Neutrophil (primary cell): ENCODE results near the gene CXXC5.
A peak's percentile ranks its signal among the peaks of the same experiment; 100 is the strongest.
"Not testable (repeated sequence)": the region's sequence is repeated elsewhere in the genome, so short reads cannot be mapped to it uniquely, and the experiment has no call there.

ENCODE experiments used
- H3K27ac ChIP-seq: fragments of 200-600 bp; sonication (generic); 2 replicates; pipeline ENCODE4 v1.5.1; 2016; ENCODE audit warnings: mild to moderate bottlenecking, moderate library complexity
- H3K27me3 ChIP-seq: fragments of 200-600 bp; sonication (generic); 2 replicates; pipeline ENCODE4 v1.6.0; 2016; ENCODE audit warnings: mild to moderate bottlenecking
- H3K36me3 ChIP-seq: fragments of 200-600 bp; sonication (generic); 2 replicates; pipeline ENCODE4 v1.5.1; 2017
- H3K4me1 ChIP-seq, 2 experiments: fragments of 200-600 bp in 1 of 2; sonication (generic) in 1 of 2; 1 replicate in 1 of 2; 2 replicates in 1 of 2; pipeline versions ENCODE4 v1.5.1 to v1.6.1; 2013 to 2016; ENCODE audit warnings: low read depth in 1 of 2, low read length in 1 of 2, mild to moderate bottlenecking in 1 of 2, moderate library complexity in 1 of 2; ENCODE audit not compliant: control insufficient read depth in 1 of 2, insufficient read depth in 1 of 2
- H3K4me3 ChIP-seq, 2 experiments: fragments of 200-600 bp in 1 of 2; sonication (generic) in 1 of 2; 1 replicate in 1 of 2; 2 replicates in 1 of 2; pipeline ENCODE4 v1.5.1; 2013 to 2016; ENCODE audit warnings: low read depth in 1 of 2, low read length in 1 of 2, mild to moderate bottlenecking in 1 of 2, moderate library complexity in 1 of 2
- H3K9me3 ChIP-seq: fragments of 200-600 bp; sonication (generic); 2 replicates; pipeline ENCODE4 v1.5.1; 2016
- TF ChIP-seq, protein P1 (sequence below): fragments of 200-600 bp; sonication (generic); IDR thresholded peaks from 2 replicates; pipeline ENCODE4 v1.5.1; 2016; ENCODE audit warnings: antibody characterized with exemption

Gene CXXC5

DNA sequence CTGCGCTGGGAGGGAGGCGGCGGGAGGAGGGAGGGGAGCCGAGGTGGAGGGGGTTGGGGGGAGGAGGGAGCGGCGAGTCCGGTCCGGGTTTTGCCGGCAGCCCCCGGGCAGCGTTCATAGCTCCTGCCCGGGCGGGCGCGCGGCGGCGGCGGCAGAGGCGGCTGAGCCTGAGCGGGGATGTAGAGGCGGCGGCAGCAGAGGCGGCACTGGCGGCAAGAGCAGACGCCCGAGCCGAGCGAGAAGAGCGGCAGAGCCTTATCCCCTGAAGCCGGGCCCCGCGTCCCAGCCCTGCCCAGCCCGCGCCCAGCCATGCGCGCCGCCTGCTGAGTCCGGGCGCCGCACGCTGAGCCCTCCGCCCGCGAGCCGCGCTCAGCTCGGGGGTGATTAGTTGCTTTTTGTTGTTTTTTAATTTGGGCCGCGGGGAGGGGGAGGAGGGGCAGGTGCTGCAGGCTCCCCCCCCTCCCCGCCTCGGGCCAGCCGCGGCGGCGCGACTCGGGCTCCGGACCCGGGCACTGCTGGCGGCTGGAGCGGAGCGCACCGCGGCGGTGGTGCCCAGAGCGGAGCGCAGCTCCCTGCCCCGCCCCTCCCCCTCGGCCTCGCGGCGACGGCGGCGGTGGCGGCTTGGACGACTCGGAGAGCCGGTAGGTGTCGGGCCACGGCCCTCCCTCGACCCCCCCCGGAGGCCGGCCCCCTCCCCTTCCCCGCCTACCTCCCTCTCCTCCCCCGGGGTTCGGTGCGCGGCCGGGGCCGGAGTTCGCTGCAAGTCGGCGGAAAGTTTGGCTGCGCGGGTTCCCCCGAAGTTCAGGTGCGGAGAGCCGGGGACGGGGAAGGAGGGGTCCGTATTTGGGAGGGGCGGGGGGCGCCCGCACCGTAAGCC, at the start of gene CXXC5:
Gene CXXC5 (plus strand): TSS at position 145 of the 877 bp plus-strand sequence. CDS start 32,175 bp downstream, outside the sequence.
- H3K4me3 ChIP-seq = peak within 1 kb of the TSS in 1 of 2 experiments; percentile 53
- TF ChIP-seq, protein P1, sequence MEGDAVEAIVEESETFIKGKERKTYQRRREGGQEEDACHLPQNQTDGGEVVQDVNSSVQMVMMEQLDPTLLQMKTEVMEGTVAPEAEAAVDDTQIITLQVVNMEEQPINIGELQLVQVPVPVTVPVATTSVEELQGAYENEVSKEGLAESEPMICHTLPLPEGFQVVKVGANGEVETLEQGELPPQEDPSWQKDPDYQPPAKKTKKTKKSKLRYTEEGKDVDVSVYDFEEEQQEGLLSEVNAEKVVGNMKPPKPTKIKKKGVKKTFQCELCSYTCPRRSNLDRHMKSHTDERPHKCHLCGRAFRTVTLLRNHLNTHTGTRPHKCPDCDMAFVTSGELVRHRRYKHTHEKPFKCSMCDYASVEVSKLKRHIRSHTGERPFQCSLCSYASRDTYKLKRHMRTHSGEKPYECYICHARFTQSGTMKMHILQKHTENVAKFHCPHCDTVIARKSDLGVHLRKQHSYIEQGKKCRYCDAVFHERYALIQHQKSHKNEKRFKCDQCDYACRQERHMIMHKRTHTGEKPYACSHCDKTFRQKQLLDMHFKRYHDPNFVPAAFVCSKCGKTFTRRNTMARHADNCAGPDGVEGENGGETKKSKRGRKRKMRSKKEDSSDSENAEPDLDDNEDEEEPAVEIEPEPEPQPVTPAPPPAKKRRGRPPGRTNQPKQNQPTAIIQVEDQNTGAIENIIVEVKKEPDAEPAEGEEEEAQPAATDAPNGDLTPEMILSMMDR = no peak
- peaks cover 100% of the 10 kb centered on the region for H3K27me3 ChIP-seq
- no peaks in the 10 kb centered on the region for H3K36me3 ChIP-seq
- H3K9me3 ChIP-seq = no peaks in the 10 kb centered on the region
- H3K27ac ChIP-seq = no peak within 1 kb of the TSS
- peaks cover 19 to 34% of the 10 kb centered on the region in 2 experiments for H3K4me1 ChIP-seq

DNA sequence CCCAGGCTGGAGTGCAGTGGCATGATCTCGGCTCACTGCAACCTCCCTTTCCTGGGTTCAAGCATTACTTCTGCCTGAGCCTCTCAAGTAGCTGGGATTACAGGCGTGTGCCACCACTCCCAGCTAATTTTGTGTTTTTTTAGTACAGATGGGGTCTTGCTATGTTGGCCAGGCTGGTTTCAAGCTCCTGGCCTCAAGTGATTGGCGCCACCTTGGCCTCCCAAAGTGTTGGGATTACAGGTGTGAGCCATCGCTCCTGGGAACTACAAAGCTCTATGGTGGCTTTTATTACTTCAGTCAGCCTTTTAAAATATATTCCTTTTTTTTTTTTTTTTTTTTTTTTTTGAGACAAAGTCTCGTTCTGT, 49.6 kb upstream of the CXXC5 start:
- not testable (repeated sequence) for H3K9me3 ChIP-seq, H3K27me3 ChIP-seq, H3K4me3 ChIP-seq, H3K4me1 ChIP-seq, H3K27ac ChIP-seq
- H3K36me3 ChIP-seq = peaks cover 33% of the 10 kb centered on the region

DNA sequence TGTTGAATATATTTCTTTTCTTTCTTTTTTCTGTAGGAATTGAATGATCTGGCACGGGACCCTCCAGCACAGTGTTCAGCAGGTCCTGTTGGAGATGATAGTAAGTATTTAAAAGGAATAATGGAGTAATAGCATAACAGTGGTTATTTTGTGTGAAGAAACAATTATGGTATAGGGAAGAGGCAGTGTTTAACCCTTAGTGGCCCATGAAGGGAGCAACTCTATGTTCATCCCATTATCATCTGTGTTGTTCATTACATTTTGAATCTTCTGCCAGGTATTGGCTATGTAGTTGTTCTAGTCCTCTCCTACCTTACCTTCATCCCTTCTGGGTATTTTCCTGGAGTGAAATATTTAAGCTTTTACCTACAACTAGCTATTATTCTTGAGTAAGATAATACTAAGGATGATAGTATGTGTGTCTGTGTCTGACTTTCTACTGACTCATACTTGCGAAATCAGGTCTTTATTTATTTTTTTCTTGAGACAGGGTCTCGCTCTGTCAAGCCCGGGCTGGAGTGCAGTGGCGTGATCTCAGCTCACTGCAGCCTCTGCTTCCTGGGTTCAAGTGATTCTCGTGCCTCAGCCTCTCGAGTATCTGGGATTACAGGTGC, 47.7 kb upstream of the CXXC5 start:
- no peaks in the 10 kb centered on the region for H3K9me3 ChIP-seq
- TF ChIP-seq, protein P1 = no peak
- no peak overlapping the region for H3K27ac ChIP-seq
- no peak overlapping the region for H3K4me3 ChIP-seq
- H3K36me3 ChIP-seq = peaks cover 33% of the 10 kb centered on the region
- H3K4me1 ChIP-seq = no peaks in the 10 kb centered on the region
- no peaks in the 10 kb centered on the region for H3K27me3 ChIP-seq

DNA sequence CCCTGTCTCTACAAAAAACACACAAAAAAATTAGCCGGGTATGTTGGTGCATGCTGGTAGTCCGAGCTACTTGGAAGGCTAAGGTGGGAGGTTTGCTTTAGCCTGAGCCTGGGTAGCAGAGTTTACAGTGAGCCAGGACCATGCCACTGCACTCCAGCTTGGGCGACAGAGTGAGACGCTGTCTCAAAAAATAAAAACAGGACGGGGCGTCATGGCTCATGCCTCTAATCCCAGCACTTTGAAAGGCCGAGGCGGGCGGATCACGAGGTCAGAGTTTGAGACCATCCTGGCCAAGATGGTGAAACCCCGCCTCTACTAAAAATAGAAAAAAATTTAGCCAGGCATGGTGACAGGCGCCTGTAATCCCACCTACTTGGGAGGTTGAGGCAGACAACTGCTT, 46.7 kb upstream of the CXXC5 start:
- Histone ChIP-seq H3K27ac (no peak overlapping the region), H3K27me3 (no peaks in the 10 kb centered on the region), H3K36me3 (peaks cover 38% of the 10 kb centered on the region), H3K4me3 (no peak overlapping the region), H3K9me3 (no peaks in the 10 kb centered on the region), H3K4me1 (no peaks in the 10 kb centered on the region)
- TF ChIP-seq, protein P1 = no peak

DNA sequence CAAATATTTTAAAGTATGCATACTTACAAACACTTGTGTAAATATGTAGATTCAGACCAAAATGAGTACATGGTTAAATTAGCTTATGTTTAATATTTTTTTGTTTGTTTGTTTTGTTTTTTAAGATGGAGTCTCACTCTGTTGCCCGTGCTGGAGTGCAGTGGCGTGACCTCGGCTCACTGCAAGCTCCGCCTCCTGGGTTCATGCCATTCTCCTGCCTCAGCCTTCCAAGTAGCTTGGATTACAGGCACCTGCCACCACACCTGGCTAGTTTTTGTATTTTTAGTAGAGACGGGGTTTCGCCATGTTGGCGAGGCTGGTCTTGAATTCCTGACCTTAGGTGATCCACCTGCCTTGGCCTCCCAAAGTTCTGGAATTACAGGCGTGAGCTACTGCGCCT, 46.2 kb upstream of the CXXC5 start:
- H3K4me1 ChIP-seq, H3K27ac ChIP-seq, H3K4me3 ChIP-seq, H3K9me3 ChIP-seq, H3K27me3 ChIP-seq: not testable (repeated sequence)
- H3K36me3 ChIP-seq = peaks cover 40% of the 10 kb centered on the region

DNA sequence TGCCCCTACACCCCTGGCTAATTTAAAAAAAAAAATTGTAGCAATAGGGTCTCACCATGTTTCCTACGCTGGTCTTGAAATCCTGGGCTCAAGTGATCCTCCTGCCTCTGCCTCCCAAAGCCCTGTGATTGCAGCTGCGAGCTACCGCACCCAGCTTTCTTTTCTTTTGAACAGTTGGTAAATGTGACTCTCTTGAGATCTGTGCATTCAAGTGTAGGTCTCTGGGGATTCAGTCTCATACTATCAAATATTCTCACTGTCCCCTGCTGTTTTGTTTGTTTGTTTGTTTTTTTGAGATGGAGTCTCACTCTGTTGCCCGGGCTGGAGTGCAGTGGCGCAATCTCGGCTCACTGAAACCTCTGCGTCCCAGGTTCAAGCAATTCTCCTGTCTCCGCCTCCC, 42.3 kb upstream of the CXXC5 start:
- H3K9me3 ChIP-seq = no peaks in the 10 kb centered on the region
- no peak overlapping the region for H3K27ac ChIP-seq
- H3K4me3 ChIP-seq = no peak overlapping the region
- TF ChIP-seq, protein P1 = no peak
- H3K36me3 ChIP-seq = peaks cover 30% of the 10 kb centered on the region
- H3K4me1 ChIP-seq = no peaks in the 10 kb centered on the region
- no peaks in the 10 kb centered on the region for H3K27me3 ChIP-seq
